GM23338 (cell line): ENCODE measurements around the gene SYNPO2.

ENCODE experiments used
- CTCF ChIP-seq, 2 experiments: fragments of 200-600 bp in 1 of 2; sonication (generic) in 1 of 2; conservative IDR thresholded peaks; 2 replicates each; pipeline versions ENCODE4 v1.5.1 to v1.6.1; 2016 to 2017; ENCODE audit warnings: antibody characterized with exemption in 2 of 2, low read depth in 2 of 2, mild to moderate bottlenecking in 2 of 2, moderate library complexity in 1 of 2
- ETS1 ChIP-seq: IDR thresholded peaks from 2 replicates; pipeline ENCODE4 v1.6.1; 2016; ENCODE audit warnings: antibody characterized with exemption
- EZH2 ChIP-seq: fragments of 200-600 bp; sonication (generic); IDR thresholded peaks from one replicate; pipeline ENCODE4 v1.8.0; 2017; ENCODE audit warnings: antibody characterized with exemption, mild to moderate bottlenecking, low read depth; ENCODE audit not compliant: unreplicated experiment
- EZH2phosphoT487 ChIP-seq: fragments of 200-600 bp; sonication (generic); IDR thresholded peaks from one replicate; pipeline ENCODE4 v1.8.1; 2018; ENCODE audit warnings: antibody characterized with exemption; ENCODE audit not compliant: unreplicated experiment
- NANOG ChIP-seq: IDR thresholded peaks from 2 replicates; pipeline ENCODE4 v1.6.1; 2016; ENCODE audit warnings: antibody characterized with exemption, borderline replicate concordance
- POLR2AphosphoS5 ChIP-seq: IDR thresholded peaks from 2 replicates; pipeline ENCODE4 v1.6.1; 2016; ENCODE audit warnings: antibody characterized with exemption, low read depth
- REST ChIP-seq: IDR thresholded peaks from one replicate; pipeline ENCODE4 v1.6.1; 2018; ENCODE audit warnings: antibody characterized with exemption; ENCODE audit not compliant: unreplicated experiment

- TF ChIP-seq POLR2AphosphoS5 (no peak), CTCF (conservative IDR thresholded peaks at IDR 0.05; ENCODE audit: low read depth in 2 of 2) (no peak), EZH2 (no peak), NANOG (no peak), REST (no peak), ETS1 (no peak), EZH2phosphoT487 (no peak)
Observed at GRCh38 chr4:118930255-118930654, 41.6 kb downstream of the SYNPO2 start.
